ENCODE measurements around the gene AGFG1.

AGFG1 gene

GRCh38 chr2:227471924-227472264 is at the start of gene AGFG1:
TSS of gene AGFG1 (plus strand) at chr2:227472156. CDS start at chr2:227472422, 266 bp downstream.
- DNase-seq = peak; percentile 42

GRCh38 chr2:227423656-227424499 is 48.1 kb upstream of the AGFG1 start:
- no peak for DNase-seq

GRCh38 chr2:227428731-227429285 is 43.1 kb upstream of the AGFG1 start:
- no peak for DNase-seq

- no peak for DNase-seq
Measured at GRCh38 chr2:227430639-227431038, 41.3 kb upstream of the AGFG1 start.

GRCh38 chr2:227433171-227433570 is 38.8 kb upstream of the AGFG1 start:
- no peak for DNase-seq

- DNase-seq = no peak
Measured at GRCh38 chr2:227436436-227437174, 35.4 kb upstream of the AGFG1 start.

GRCh38 chr2:227439214-227439613 is 32.7 kb upstream of the AGFG1 start:
- no peak for DNase-seq

GRCh38 chr2:227442639-227443038 is 29.3 kb upstream of the AGFG1 start:
- no peak for DNase-seq

- DNase-seq = no peak
Measured at GRCh38 chr2:227443889-227444568, 27.9 kb upstream of the AGFG1 start.

GRCh38 chr2:227447606-227448005 is 24.4 kb upstream of the AGFG1 start:
- no peak for DNase-seq

GRCh38 chr2:227450311-227450841 is 21.6 kb upstream of the AGFG1 start:
- no peak for DNase-seq

GRCh38 chr2:227450926-227451654 is 20.9 kb upstream of the AGFG1 start:
- DNase-seq = no peak

GRCh38 chr2:227451655-227451992 is 20.3 kb upstream of the AGFG1 start:
- no peak for DNase-seq

GRCh38 chr2:227453810-227454209 is 18.1 kb upstream of the AGFG1 start:
- DNase-seq = no peak

- DNase-seq = no peak
Measured at GRCh38 chr2:227454323-227454860, 17.6 kb upstream of the AGFG1 start.

GRCh38 chr2:227455200-227455599 is 16.8 kb upstream of the AGFG1 start:
- no peak for DNase-seq

- DNase-seq = no peak
Measured at GRCh38 chr2:227456102-227456501, 15.9 kb upstream of the AGFG1 start.

GRCh38 chr2:227456772-227457171 is 15.2 kb upstream of the AGFG1 start:
- no peak for DNase-seq

GRCh38 chr2:227460070-227460485 is 11.9 kb upstream of the AGFG1 start:
- no peak for DNase-seq

GRCh38 chr2:227460833-227461232 is 11.1 kb upstream of the AGFG1 start:
- no peak for DNase-seq

- DNase-seq = no peak
Measured at GRCh38 chr2:227461811-227462461, 10.0 kb upstream of the AGFG1 start.
